ENCODE measurements around the gene MEAK7. TPM values are rescaled to one million over a fixed set of nuclear protein-coding genes. Genes with fewer than 3 reads are reported as not detected.

The MEAK7 gene
- total and polyA plus RNA-seq, 3 donors from 2014 or later: 11.2 to 20.0 (median 14.3) TPM

GRCh38 chr16:84471316-84471715 lies 33.1 kb downstream of the MEAK7 start:
- no peak for DNase-seq
- TF ChIP-seq, protein P1, sequence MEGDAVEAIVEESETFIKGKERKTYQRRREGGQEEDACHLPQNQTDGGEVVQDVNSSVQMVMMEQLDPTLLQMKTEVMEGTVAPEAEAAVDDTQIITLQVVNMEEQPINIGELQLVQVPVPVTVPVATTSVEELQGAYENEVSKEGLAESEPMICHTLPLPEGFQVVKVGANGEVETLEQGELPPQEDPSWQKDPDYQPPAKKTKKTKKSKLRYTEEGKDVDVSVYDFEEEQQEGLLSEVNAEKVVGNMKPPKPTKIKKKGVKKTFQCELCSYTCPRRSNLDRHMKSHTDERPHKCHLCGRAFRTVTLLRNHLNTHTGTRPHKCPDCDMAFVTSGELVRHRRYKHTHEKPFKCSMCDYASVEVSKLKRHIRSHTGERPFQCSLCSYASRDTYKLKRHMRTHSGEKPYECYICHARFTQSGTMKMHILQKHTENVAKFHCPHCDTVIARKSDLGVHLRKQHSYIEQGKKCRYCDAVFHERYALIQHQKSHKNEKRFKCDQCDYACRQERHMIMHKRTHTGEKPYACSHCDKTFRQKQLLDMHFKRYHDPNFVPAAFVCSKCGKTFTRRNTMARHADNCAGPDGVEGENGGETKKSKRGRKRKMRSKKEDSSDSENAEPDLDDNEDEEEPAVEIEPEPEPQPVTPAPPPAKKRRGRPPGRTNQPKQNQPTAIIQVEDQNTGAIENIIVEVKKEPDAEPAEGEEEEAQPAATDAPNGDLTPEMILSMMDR (IDR thresholded peaks at IDR 0.05): no peak
- TF ChIP-seq POLR2A (IDR thresholded peaks at IDR 0.05): no peak
- whole genome bisulfite sequencing, 2 donors: 96 to 100% methylated on average over 3 to 7 of the region's 7 CpGs

DNA sequence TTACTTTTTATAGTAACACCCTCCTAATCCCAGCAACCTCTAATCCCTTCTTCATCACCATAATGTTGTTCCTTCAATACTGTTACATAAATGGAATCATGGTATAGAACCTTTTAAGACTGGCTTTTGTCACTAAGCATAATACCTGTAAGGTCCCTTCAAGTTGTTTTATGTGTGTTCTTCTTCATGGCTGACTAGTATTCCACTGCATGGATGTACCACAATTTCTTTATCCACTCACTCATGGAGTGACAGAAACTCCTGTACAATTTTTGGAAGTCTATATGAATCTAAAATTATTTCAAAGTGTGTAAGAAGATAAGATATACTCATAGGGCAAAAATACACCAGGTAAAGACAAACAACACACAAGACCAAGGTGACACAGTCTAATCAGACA lies 36.8 kb downstream of the MEAK7 start:
- no peak overlapping the region for H3K4me3 ChIP-seq
- H3K27me3 ChIP-seq: no peaks in the 10 kb centered on the region
- intact Hi-C loops (cut with DNase I; ENCODE audit: low total_unique reads): no loop called here
- H3K9me3 ChIP-seq: no peaks in the 10 kb centered on the region
- TF ChIP-seq POLR2A (IDR thresholded peaks at IDR 0.05): no peak
- TF ChIP-seq, protein P1 (IDR thresholded peaks at IDR 0.05): no peak
- no peak overlapping the region for H3K27ac ChIP-seq
- H3K36me3 ChIP-seq (ENCODE audit: low read depth, missing control alignments): no peaks in the 10 kb centered on the region
- no peak for DNase-seq
- H3K4me1 ChIP-seq: no peaks in the 10 kb centered on the region

More at GRCh38 chr16:84471316-84471715, 33.1 kb downstream of the MEAK7 start:
- Histone ChIP-seq H3K4me1 (no peaks in the 10 kb centered on the region), H3K9me3 (no peaks in the 10 kb centered on the region), H3K27ac (no peak overlapping the region), H3K27me3 (no peaks in the 10 kb centered on the region), H3K36me3 (ENCODE audit: low read depth, missing control alignments) (no peaks in the 10 kb centered on the region), H3K4me3 (no peak overlapping the region)
- intact Hi-C loops (cut with DNase I; ENCODE audit: low total_unique reads): no loop called here

DNA sequence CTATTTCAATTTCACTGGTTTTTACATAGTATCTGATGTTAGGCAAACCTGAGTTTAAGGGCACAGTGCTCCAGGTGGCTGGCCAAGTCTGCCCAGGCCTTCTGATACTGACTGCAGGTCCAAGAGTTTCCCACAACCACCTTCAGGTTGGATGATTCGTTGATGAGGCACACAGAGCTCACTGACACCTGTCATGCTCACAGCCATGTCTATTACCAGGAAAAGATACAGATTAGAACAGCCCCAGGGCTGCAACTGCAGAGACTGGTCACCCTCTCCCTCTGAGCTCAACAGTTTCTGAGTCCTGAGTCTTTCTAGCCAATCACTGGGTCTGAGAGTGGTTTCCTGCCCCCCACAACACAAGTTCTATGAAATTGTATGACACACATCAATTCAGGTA lies 37.2 kb downstream of the MEAK7 start:
- DNase-seq: no peak
- Histone ChIP-seq H3K4me3 (no peak overlapping the region), H3K4me1 (no peaks in the 10 kb centered on the region), H3K27me3 (no peaks in the 10 kb centered on the region), H3K36me3 (ENCODE audit: low read depth, missing control alignments) (no peaks in the 10 kb centered on the region), H3K9me3 (no peaks in the 10 kb centered on the region), H3K27ac (no peak overlapping the region)
- 89 to 100% methylated on average over 1 of the region's 1 CpG for WGBS, 2 donors
- intact Hi-C loops (cut with DNase I; ENCODE audit: low total_unique reads): no loop called here
- TF ChIP-seq, protein P1 (IDR thresholded peaks at IDR 0.05): no peak
- TF ChIP-seq POLR2A (IDR thresholded peaks at IDR 0.05): no peak

- H3K9me3 ChIP-seq: no peaks in the 10 kb centered on the region
- H3K4me1 ChIP-seq: no peaks in the 10 kb centered on the region
- 58 to 61% methylated on average over 4 of the region's 4 CpGs for WGBS, 2 donors
- no peak overlapping the region for H3K4me3 ChIP-seq
- intact Hi-C loops (cut with DNase I; ENCODE audit: low total_unique reads): no loop called here
- H3K36me3 ChIP-seq (ENCODE audit: low read depth, missing control alignments): no peaks in the 10 kb centered on the region
- no peaks in the 10 kb centered on the region for H3K27me3 ChIP-seq
- H3K27ac ChIP-seq: no peak overlapping the region
- no peak for TF ChIP-seq POLR2A (IDR thresholded peaks at IDR 0.05)
- TF ChIP-seq, protein P1 (IDR thresholded peaks at IDR 0.05): no peak
- DNase-seq: no peak
These were observed 37.8 kb downstream of the MEAK7 start for GRCh38 chr16:84466692-84467091.

DNA sequence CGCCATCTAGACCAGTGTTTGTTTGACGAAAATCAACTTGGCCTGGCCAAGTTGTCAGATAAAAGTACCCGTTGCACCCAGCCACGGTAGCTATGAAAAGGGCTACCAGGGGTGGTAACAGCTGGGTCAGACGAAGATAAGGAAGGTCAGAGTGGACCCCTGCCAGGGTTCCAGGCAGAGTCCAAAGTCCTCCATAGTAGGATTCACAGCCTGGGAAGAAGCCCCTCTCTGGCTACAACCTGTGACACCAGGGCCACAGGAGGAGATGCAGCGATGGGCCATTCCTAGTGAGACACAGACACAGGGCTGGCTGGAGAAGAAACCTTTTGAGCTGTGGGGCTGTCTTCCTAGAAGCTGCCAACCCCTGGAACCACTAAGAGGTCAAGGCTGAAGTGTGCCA lies 39.3 kb downstream of the MEAK7 start:
- Histone ChIP-seq H3K4me3 (no peak overlapping the region), H3K4me1 (no peaks in the 10 kb centered on the region), H3K9me3 (no peaks in the 10 kb centered on the region), H3K27me3 (no peaks in the 10 kb centered on the region), H3K27ac (no peak overlapping the region), H3K36me3 (ENCODE audit: low read depth, missing control alignments) (no peaks in the 10 kb centered on the region)
- intact Hi-C loops (cut with DNase I; ENCODE audit: low total_unique reads): no loop called here
- WGBS, 2 donors: 87 to 92% methylated on average over 6 of the region's 6 CpGs
- TF ChIP-seq, protein P1 (IDR thresholded peaks at IDR 0.05): no peak
- no peak for TF ChIP-seq POLR2A (IDR thresholded peaks at IDR 0.05)
- no peak for DNase-seq

Measured in testis (tissue), 3 donors.